Measurements from ENCODE around the gene PPIH.
"Not testable (repeated sequence)": the region's sequence is repeated elsewhere in the genome, so short reads cannot be mapped to it uniquely, and the experiment has no call there.

Gene PPIH

DNA sequence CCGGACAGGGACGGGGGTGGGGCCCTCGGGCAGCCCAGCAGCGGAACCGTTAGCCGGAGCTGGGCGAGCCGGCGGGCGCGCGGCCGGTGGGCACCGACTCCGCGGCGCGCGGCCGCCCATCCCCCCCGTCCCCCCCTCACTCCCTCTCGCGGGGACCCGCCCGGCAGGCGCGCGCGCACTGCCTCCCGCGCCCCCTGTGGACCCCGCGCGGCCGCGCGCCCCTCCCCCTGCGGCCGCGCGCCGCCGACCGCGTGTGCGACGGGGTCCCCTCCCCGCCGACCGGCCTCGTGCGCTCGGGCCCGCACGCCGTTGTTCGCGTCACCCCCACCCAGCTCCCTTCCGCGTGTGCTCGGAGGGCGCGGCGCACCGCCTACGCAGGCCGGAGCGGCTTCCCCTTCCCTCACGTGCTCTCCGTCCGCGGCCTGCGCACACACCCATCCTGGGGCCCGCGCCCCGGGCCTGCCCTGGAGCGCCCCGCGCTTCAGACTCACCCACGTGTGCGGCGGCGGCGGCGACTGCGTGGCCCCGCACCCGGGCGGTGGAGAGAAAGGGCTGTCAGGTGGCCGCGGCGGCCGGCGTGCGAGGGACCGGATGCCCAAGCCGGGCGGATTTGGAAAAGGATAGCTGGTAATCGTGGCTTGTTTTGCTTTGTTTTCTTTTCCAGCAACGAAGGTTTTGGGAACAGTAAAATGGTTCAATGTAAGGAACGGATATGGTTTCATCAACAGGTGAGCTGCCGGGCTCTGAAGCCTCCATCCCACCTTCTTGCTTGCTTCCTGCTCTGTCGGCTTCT, 24.7 kb downstream of the PPIH start:
- peak; percentile 79 for DNase-seq (ENCODE audit: low spot score)

- peak; percentile 39 for DNase-seq (ENCODE audit: low spot score)
Observed at GRCh38 chr1:42684139-42684538, 25.9 kb downstream of the PPIH start.

GRCh38 chr1:42686418-42686817, 28.2 kb downstream of the PPIH start:
- no peak for DNase-seq (ENCODE audit: low spot score)

DNA sequence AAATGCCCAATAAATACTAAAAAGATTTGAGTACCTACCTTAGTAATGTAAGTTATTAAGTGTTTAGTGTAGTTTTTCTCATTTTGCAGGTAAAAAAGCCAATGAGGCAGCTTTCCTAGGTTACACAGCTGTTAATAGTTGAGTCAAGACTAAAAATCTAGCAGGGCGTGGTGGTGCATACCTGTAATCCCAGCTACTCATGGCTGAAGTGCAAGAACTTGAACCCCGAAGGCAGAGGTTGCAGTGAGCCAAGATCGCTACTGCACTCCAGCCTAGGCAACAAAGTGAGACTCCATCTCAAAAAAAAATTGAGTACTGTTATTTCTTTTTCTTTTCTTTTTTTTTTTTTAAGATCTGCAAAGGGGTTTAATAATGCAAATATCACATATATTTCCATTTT, 31.7 kb downstream of the PPIH start:
- no peak for DNase-seq (ENCODE audit: low spot score)

GRCh38 chr1:42690477-42691156, 32.4 kb downstream of the PPIH start:
- no peak for DNase-seq (ENCODE audit: low spot score)

- no peak for DNase-seq (ENCODE audit: low spot score)
Observed at GRCh38 chr1:42691157-42691498, 32.9 kb downstream of the PPIH start.

DNA sequence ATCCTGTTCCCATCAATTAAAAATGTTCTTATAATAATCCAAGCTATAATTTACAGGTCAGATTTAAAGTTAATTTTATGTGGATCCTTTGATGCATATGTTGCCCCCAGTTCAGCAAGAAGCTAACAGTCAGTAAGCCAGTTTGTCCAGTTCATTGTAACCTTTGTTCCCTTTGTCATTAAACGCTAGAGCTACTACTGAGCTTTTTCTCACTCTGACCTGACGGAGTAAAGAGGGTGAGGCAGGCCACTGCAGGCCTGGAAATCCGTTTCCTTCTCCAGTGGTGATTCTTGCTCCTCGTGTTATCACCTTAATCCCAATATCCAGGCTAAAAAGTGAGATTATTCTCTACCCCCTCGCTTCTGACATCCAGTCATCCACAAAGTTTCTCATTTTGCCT, 34.2 kb downstream of the PPIH start:
- DNase-seq (ENCODE audit: low spot score) = no peak

GRCh38 chr1:42692911-42693310, 34.7 kb downstream of the PPIH start:
- no peak for DNase-seq (ENCODE audit: low spot score)

DNA sequence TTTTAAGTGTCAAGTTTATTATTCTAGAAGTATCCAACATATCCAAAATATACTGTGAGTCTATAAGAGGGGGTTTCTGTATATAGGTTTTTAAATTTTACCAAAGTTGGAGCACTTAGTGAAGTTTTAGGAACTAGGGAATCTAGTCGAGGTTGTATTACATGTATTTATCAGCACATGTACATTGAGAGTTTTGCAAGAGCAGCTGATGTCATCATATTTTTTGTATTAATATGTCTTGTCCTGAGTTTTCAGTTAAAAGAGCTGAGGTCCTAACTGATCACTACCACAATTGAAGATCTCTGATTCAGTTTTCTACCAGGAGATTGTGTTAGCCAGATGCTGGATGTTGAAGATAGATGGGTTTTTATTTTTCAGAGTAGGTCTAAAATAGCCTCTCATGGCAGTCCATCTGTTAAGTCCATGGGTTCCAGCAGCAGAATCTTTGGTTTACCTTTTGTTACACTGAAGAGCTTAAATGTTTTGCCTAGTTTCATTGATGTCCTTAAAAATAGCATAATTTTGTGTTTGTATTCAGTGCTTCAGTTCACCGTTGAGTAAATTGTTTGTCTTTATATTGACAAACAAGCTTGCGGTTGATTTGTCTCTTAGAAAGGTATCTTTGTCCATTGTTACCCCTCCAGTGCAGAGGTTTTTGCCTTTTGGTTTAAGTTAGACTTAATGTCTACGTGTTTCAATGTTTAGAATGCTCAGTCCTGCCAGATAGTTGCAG, 40.0 kb downstream of the PPIH start:
- DNase-seq (ENCODE audit: low spot score) = no peak

GRCh38 chr1:42700006-42700405, 41.8 kb downstream of the PPIH start:
- no peak for DNase-seq (ENCODE audit: low spot score)

DNA sequence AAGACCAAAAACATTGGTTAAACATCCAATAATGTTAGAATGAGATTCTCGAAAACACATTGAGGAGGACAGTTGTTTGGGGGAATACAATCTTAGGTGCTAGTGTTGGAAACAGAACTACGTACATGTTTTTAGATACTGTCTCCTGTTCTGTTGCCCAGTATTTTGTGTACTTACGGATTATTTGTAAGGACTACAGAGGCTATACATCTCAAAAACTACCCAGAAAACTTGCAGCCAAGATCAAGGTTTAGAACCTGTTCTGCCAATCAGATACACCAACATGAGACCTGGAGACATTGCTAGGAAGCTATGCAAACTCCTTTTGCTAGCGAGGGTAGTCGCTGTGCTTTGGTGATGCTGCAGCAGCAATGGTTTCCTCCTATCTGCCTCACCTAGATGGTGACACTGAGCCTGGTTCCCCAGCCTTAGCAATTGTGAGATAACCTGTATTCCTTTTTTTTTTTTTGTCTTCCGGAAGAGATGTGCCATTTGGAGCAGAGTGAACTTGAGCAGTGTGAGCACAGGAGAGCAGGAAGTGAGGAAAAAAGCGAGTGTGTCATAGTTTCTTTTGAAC, 45.8 kb downstream of the PPIH start:
- no peak for DNase-seq (ENCODE audit: low spot score)

- DNase-seq (ENCODE audit: low spot score) = not testable (repeated sequence)
Observed at GRCh38 chr1:42712808-42713207, 54.6 kb downstream of the PPIH start.

DNA sequence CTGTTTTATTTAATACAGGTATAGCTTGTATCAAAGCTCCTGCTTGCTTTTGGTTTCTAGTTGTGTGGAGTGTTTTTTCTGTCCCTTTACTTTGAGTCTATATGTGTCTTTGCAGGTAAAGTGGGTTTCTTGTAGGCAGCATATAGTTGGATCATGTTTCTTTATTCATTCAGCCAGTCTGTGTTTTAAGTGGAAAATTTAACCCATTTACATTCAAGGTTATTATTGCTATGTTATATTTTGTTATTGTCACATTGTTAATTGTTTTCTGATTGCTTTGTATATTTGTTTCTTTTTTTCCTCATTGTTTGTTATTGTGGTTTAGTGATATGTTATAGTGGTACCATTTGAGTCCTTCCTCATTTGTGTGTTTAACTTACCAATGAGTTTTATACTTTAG, 55.1 kb downstream of the PPIH start:
- no peak for DNase-seq (ENCODE audit: low spot score)

DNA sequence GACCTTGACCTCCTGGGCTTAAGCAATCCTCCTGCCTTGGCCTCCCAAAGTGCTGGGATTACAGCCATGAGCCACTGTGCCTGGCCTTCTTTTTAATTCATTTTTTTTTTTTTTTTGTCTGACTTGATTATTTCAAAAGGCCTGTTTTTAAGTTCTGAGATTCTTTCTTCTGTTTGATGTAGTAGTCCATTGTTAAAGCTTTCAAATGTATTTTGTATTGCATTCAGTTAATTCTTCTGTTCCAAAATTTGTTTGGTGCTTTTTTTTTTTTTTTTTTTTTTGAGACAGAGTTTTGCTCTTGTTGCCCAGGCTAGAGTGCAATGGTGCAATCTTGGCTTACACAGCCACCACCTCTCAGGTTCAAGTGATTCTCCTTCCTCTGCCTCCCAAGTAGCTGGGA, 56.2 kb downstream of the PPIH start:
- DNase-seq (ENCODE audit: low spot score) = not testable (repeated sequence)

DNA sequence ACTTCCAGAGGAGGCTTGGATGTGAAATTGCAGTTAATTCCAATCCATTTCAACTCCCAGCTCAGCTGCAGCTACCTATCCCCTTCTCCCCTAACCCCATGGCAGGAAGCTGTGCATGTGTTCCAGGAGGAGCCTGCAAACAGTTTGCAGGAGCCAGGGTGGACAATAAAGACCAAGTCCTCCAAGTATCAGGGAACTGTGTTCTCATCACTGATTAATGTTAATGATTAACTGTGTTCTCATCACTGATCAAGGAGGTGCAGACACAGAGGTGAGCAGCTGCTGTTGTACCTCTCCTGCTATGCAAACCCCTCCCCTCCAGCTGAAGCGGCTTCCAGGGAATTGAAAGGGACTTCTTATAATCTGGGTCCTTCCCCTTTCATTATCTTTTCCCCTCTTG, 62.6 kb downstream of the PPIH start:
- DNase-seq (ENCODE audit: low spot score) = peak; percentile 34

- DNase-seq (ENCODE audit: low spot score) = no peak
Observed at GRCh38 chr1:42721926-42722325, 63.7 kb downstream of the PPIH start.

DNA sequence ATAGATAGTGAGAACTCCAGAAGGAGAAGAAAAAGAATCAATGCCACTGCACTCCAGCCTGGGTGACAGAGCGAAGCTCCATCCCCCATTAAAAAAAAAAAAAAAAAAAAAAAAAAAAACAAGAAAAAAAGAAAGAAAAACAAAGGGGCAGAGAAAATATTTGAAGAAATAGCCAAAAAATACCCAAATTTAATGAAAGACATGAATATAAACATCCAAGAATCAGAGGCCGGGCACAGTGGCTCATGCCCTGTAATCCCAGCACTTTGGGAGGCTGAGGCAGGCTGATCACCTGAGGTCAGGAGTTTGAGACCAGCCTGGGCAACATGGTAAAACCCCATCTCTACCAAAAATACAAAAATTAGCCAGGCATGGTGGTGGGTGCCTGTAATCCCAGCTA, 64.2 kb downstream of the PPIH start:
- DNase-seq (ENCODE audit: low spot score) = not testable (repeated sequence)

GRCh38 chr1:42723511-42723910, 65.3 kb downstream of the PPIH start:
- DNase-seq (ENCODE audit: low spot score) = no peak

DNA sequence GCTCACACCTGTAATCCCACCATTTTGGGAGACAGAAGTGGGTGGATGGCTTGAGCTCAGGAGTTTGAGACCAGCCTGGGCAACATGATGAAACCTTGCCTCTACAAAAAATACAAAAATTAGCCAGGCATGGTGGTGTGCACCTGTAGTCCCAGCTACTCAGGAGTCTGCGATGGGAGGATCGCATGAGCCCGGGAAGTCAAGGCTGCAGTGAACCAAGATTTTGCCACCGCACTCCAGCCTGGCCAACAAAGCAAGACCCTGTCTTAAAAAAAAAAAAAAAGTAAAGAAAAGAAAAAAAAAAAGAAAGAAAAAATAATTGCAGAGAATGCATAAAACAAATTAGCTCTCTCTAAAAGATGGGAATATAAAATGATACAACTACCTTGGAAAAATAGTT, 67.6 kb downstream of the PPIH start:
- not testable (repeated sequence) for DNase-seq (ENCODE audit: low spot score)

Measured in SW480 (cell line).